Naive thymus-derived CD4-positive, alpha-beta T cell (primary cell): Measurements from ENCODE around the gene SMIM30. TPM values are rescaled to one million over a fixed set of nuclear protein-coding genes. Genes with fewer than 3 reads are reported as not detected.

Experiments
- ATAC-seq: fragments of 150-1000 bp; cut with Tn5 transposase; 2 replicates; pipeline ENCODE4 v1.10.0; 2021; ENCODE audit warnings: mild to moderate bottlenecking, moderate library complexity
- CTCF ChIA-PET: fragments of 350-600 bp; sonication (Branson Sonifier 250); formaldehyde crosslinking; loops from one replicate; lab custom pipeline; 2021; ENCODE audit warnings: antibody characterized with exemption; lab: Charles Lee
- POLR2A ChIA-PET: fragments of 350-600 bp; sonication (Branson Sonifier 250); formaldehyde crosslinking; loops from one replicate; lab custom pipeline; 2021; ENCODE audit warnings: antibody characterized with exemption, inconsistent platforms; lab: Charles Lee
- DNase-seq, 9 donors: peaks; one replicate each; pipeline versions ENCODE4 v3.0.0 to v3.0.0-alpha.2; 2020 to 2022; ENCODE audit warnings: mixed read lengths in 1 of 9
- H3K27ac ChIP-seq: one replicate; pipeline ENCODE4 v1.7.0; 2013; ENCODE audit warnings: mild to moderate bottlenecking, low read depth, low read length, moderate library complexity
- H3K27me3 ChIP-seq, 2 donors: one replicate each; pipeline ENCODE4 v1.7.0; 2013; ENCODE audit warnings: low read length in 2 of 2, mild to moderate bottlenecking in 2 of 2, moderate library complexity in 2 of 2; ENCODE audit not compliant: control insufficient read depth in 2 of 2, insufficient read depth in 2 of 2
- H3K36me3 ChIP-seq, 3 experiments: 1 replicate in 2 of 3; 2 replicates in 1 of 3; pipeline ENCODE4 v1.7.0; 2013; ENCODE audit warnings: low read length in 3 of 3, mild to moderate bottlenecking in 3 of 3, moderate library complexity in 1 of 3; ENCODE audit not compliant: insufficient read depth in 3 of 3, control insufficient read depth in 2 of 3
- H3K4me1 ChIP-seq, 2 donors: one replicate each; pipeline ENCODE4 v1.7.0; 2013; ENCODE audit warnings: low read length in 2 of 2, mild to moderate bottlenecking in 2 of 2, moderate library complexity in 1 of 2; ENCODE audit not compliant: control insufficient read depth in 2 of 2, insufficient read depth in 2 of 2
- H3K4me3 ChIP-seq: 2 replicates; pipeline ENCODE4 v1.7.0; 2013; ENCODE audit warnings: mild to moderate bottlenecking, low read length
- H3K9me3 ChIP-seq, 3 experiments: 1 replicate in 2 of 3; 2 replicates in 1 of 3; pipeline ENCODE4 v1.7.0; 2013; ENCODE audit warnings: low read length in 3 of 3; ENCODE audit not compliant: control insufficient read depth in 2 of 3
- H3K27ac Mint-ChIP-seq, 9 donors: one replicate each; pipeline ENCODE4 v1.8.0; 2020 to 2022; ENCODE audit warnings: mixed read lengths in 9 of 9, mild to moderate bottlenecking in 8 of 9, moderate library complexity in 5 of 9, inconsistent platforms in 2 of 9
- H3K27me3 Mint-ChIP-seq, 5 donors: one replicate each; pipeline ENCODE4 v1.8.0; 2021 to 2022; ENCODE audit warnings: mixed read lengths in 5 of 5, mild to moderate bottlenecking in 1 of 5
- H3K36me3 Mint-ChIP-seq, 5 donors: one replicate each; pipeline ENCODE4 v1.8.0; 2020 to 2022; ENCODE audit warnings: mixed read lengths in 5 of 5, mild to moderate bottlenecking in 3 of 5, inconsistent platforms in 1 of 5
- H3K4me1 Mint-ChIP-seq, 7 donors: one replicate each; pipeline ENCODE4 v1.8.0; 2020 to 2022; ENCODE audit warnings: mixed read lengths in 7 of 7, mild to moderate bottlenecking in 3 of 7, inconsistent platforms in 1 of 7
- H3K4me3 Mint-ChIP-seq, 10 donors: one replicate each; pipeline ENCODE4 v1.8.0; 2020 to 2022; ENCODE audit warnings: mild to moderate bottlenecking in 10 of 10, mixed read lengths in 10 of 10, moderate library complexity in 6 of 10, inconsistent platforms in 2 of 10
- H3K9me3 Mint-ChIP-seq, 11 donors: one replicate each; pipeline ENCODE4 v1.8.0; 2020 to 2022; ENCODE audit warnings: mixed read lengths in 11 of 11, mild to moderate bottlenecking in 4 of 11, inconsistent platforms in 1 of 11, moderate library complexity in 1 of 11
- intact Hi-C, 2 donors: fragments of 100-400 bp; cut with micrococcal nuclease; formaldehyde crosslinking; loops; one replicate each; pipeline ENCODE4 v1.15.1; 2023
- polyA plus RNA-seq, 2 donors: library from polyadenylated mRNA; unstranded; fragments of 300-500 nt; fragmentation: Illumina TruSeq; gene quantifications; one replicate each; pipeline ENCODE4 v1.2.3, GENCODE V29; 2021
- total RNA-seq, 6 experiments: library from RNA in 5 of 6; stranded (reverse) in 5 of 6; gene quantifications; 1 replicate in 5 of 6; 2 replicates in 1 of 6; pipeline ENCODE4 v1.2.3 and lab custom pipeline; 2021 to 2026

SMIM30 gene
- total and polyA plus RNA-seq, 7 experiments from 2014 or later: 9.3 to 58.8 (median 21.0) TPM

GRCh38 chr7:113134025-113134424 lies 15.7 kb upstream of the SMIM30 start:
- ATAC-seq: no peak

GRCh38 chr7:113131367-113131766 lies 13.0 kb upstream of the SMIM30 start:
- no peak overlapping the region for H3K27ac ChIP-seq
- no peak overlapping the region for H3K27ac Mint-ChIP-seq
- no peaks in the 10 kb centered on the region for H3K9me3 ChIP-seq
- no peaks in the 10 kb centered on the region for H3K4me1 Mint-ChIP-seq
- H3K27me3 Mint-ChIP-seq: peaks cover 0 to 13% (median 6%) of the 10 kb centered on the region in 5 donors
- no peaks in the 10 kb centered on the region for H3K27me3 ChIP-seq
- H3K4me3 Mint-ChIP-seq: no peak overlapping the region
- ATAC-seq (no peak), DNase-seq (no peak)
- H3K9me3 Mint-ChIP-seq: peaks cover 0 to 1% (median 0%) of the 10 kb centered on the region in 11 donors
- H3K4me1 ChIP-seq: no peaks in the 10 kb centered on the region
- H3K36me3 Mint-ChIP-seq: peaks cover 0 to 3% (median 0%) of the 10 kb centered on the region in 5 donors
- H3K36me3 ChIP-seq: no peaks in the 10 kb centered on the region
- no peak overlapping the region for H3K4me3 ChIP-seq
- intact Hi-C loops: no loop called here
- POLR2A ChIA-PET: no interaction called here
- CTCF ChIA-PET: no interaction called here

More at GRCh38 chr7:113134025-113134424, 15.7 kb upstream of the SMIM30 start:
- H3K27me3 ChIP-seq: no peaks in the 10 kb centered on the region
- no peaks in the 10 kb centered on the region for H3K36me3 ChIP-seq
- Mint-ChIP-seq H3K27ac (no peak overlapping the region), H3K4me1 (no peaks in the 10 kb centered on the region), H3K9me3 (peaks cover 0 to 1% (median 0%) of the 10 kb centered on the region in 11 donors), H3K36me3 (peaks cover 0 to 3% (median 0%) of the 10 kb centered on the region in 5 donors), H3K27me3 (peaks cover 0 to 13% (median 6%) of the 10 kb centered on the region in 5 donors), H3K4me3 (no peak overlapping the region)
- intact Hi-C loops: no loop called here
- H3K27ac ChIP-seq: no peak overlapping the region
- ChIA-PET POLR2A (no interaction called here), CTCF (no interaction called here)
- no peaks in the 10 kb centered on the region for H3K9me3 ChIP-seq
- no peaks in the 10 kb centered on the region for H3K4me1 ChIP-seq
- no peak overlapping the region for H3K4me3 ChIP-seq
- no peak for DNase-seq

GRCh38 chr7:113128031-113128430 lies 9.7 kb upstream of the SMIM30 start:
- H3K27me3 ChIP-seq: no peaks in the 10 kb centered on the region
- H3K36me3 Mint-ChIP-seq: peaks cover 0 to 4% (median 0%) of the 10 kb centered on the region in 5 donors
- no peak overlapping the region for H3K4me3 Mint-ChIP-seq
- H3K27ac Mint-ChIP-seq: no peak overlapping the region
- H3K27me3 Mint-ChIP-seq: peaks cover 0 to 6% (median 0%) of the 10 kb centered on the region in 5 donors
- H3K4me3 ChIP-seq: no peak overlapping the region
- peaks cover 0 to 1% (median 0%) of the 10 kb centered on the region in 11 donors for H3K9me3 Mint-ChIP-seq
- H3K36me3 ChIP-seq: no peaks in the 10 kb centered on the region
- intact Hi-C loops: no loop called here
- POLR2A ChIA-PET: no interaction called here
- no peaks in the 10 kb centered on the region for H3K9me3 ChIP-seq
- no peak for ATAC-seq
- H3K4me1 Mint-ChIP-seq: peaks cover 0 to under 1% (median 0%) of the 10 kb centered on the region in 7 donors
- no peak overlapping the region for H3K27ac ChIP-seq
- DNase-seq: no peak
- CTCF ChIA-PET: no interaction called here
- H3K4me1 ChIP-seq: no peaks in the 10 kb centered on the region

GRCh38 chr7:113125728-113126127 lies 7.4 kb upstream of the SMIM30 start:
- Mint-ChIP-seq H3K9me3 (no peaks in the 10 kb centered on the region), H3K4me1 (peaks cover 0 to 3% (median 0%) of the 10 kb centered on the region in 7 donors), H3K27me3 (peaks cover 0 to 3% (median 0%) of the 10 kb centered on the region in 5 donors), H3K27ac (no peak overlapping the region), H3K36me3 (peaks cover 0 to 4% (median 0%) of the 10 kb centered on the region in 5 donors), H3K4me3 (no peak overlapping the region)
- Histone ChIP-seq H3K4me3 (no peak overlapping the region), H3K27me3 (no peaks in the 10 kb centered on the region), H3K36me3 (no peaks in the 10 kb centered on the region), H3K4me1 (no peaks in the 10 kb centered on the region), H3K9me3 (no peaks in the 10 kb centered on the region), H3K27ac (no peak overlapping the region)
- DNase-seq: no peak
- no peak for ATAC-seq
- intact Hi-C loops: no loop called here
- CTCF ChIA-PET: no interaction called here
- POLR2A ChIA-PET: no interaction called here

DNA sequence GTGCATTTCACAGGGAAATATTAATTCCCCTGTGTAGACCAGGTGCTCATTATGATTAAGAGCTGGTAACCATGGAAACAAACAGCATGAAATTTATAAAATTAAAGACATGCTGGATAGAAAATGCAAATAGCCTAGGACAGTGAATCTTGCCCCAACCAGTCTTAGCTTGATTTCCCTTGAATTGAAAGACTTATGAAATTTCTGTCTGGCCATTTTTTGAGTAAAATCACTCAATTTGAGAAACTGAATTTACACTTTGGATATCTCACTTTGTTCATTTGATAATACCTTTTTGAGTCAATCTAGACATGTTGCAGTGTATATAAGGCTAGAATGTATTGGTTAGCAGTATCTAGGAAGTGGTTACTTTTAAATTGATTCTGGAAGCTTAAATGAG lies 4.4 kb upstream of the SMIM30 start:
- Histone ChIP-seq H3K27me3 (no peaks in the 10 kb centered on the region), H3K9me3 (no peaks in the 10 kb centered on the region), H3K27ac (no peak overlapping the region), H3K4me3 (no peak overlapping the region), H3K36me3 (no peaks in the 10 kb centered on the region), H3K4me1 (peaks cover 0 to 3% of the 10 kb centered on the region in 2 donors)
- H3K36me3 Mint-ChIP-seq: peaks cover 0 to 4% (median 1%) of the 10 kb centered on the region in 5 donors
- CTCF ChIA-PET: interaction anchor here (0.7 kb wide), 1 partner anchor 14 kb away, joined by 3 read pairs; no protein-coding TSS in a partner anchor
- no peak for DNase-seq
- intact Hi-C loops: loop anchor here in 1 of 2 donors (5.0 kb wide), 1 partner anchor 1560 kb away; the partner anchor contains the start of gene IMMP2L
- no peak overlapping the region for H3K27ac Mint-ChIP-seq
- POLR2A ChIA-PET: interaction anchor here (0.6 kb wide), 1 partner anchor 342 kb away, joined by 4 read pairs; no protein-coding TSS in a partner anchor
- H3K9me3 Mint-ChIP-seq: no peaks in the 10 kb centered on the region
- peaks cover 0 to 3% (median 0%) of the 10 kb centered on the region in 5 donors for H3K27me3 Mint-ChIP-seq
- no peak for ATAC-seq
- H3K4me1 Mint-ChIP-seq: peaks cover 1 to 17% (median 14%) of the 10 kb centered on the region in 7 donors
- H3K4me3 Mint-ChIP-seq: no peak overlapping the region

- Mint-ChIP-seq H3K36me3 (peaks cover 0 to 4% (median 3%) of the 10 kb centered on the region in 5 donors), H3K27me3 (peaks cover 0 to 3% (median 0%) of the 10 kb centered on the region in 5 donors), H3K4me3 (no peak overlapping the region), H3K27ac (peak overlapping the region in 1 of 9 donors; percentile 46), H3K4me1 (peaks cover 6 to 23% (median 22%) of the 10 kb centered on the region in 7 donors), H3K9me3 (no peaks in the 10 kb centered on the region)
- H3K27me3 ChIP-seq: no peaks in the 10 kb centered on the region
- ATAC-seq (no peak), DNase-seq (no peak)
- peaks cover 0 to 6% of the 10 kb centered on the region in 2 donors for H3K4me1 ChIP-seq
- no peak overlapping the region for H3K4me3 ChIP-seq
- intact Hi-C loops: loop anchor here in 1 of 2 donors (5.0 kb wide), 1 partner anchor 1558 kb away; the partner anchor contains the start of gene IMMP2L
- peaks cover 0 to 4% (median 0%) of the 10 kb centered on the region in 3 experiments for H3K36me3 ChIP-seq
- ChIA-PET CTCF (interaction anchor here (0.7 kb wide), 1 partner anchor 196 kb away, joined by 3 read pairs; no protein-coding TSS in a partner anchor), POLR2A (interaction anchor here (0.7 kb wide), 1 partner anchor 315 kb away, joined by 5 read pairs; no protein-coding TSS in a partner anchor)
- no peak overlapping the region for H3K27ac ChIP-seq
- no peaks in the 10 kb centered on the region for H3K9me3 ChIP-seq
Measured at GRCh38 chr7:113120647-113121046, 2.3 kb upstream of the SMIM30 start.
